GM18867 (cell line): ENCODE data around the gene CD4.

Source experiments
- ATAC-seq: cut with Tn5 transposase; IDR thresholded peaks from one replicate; pipeline ENCODE4 v1.9.1; 2021; ENCODE audit warnings: mild to moderate bottlenecking, moderate library complexity; ENCODE audit not compliant: unreplicated experiment

The CD4 gene

GRCh38 chr12:6777386-6777785 is 11.9 kb upstream of the CD4 start:
- ATAC-seq: no peak

- ATAC-seq: no peak
Observed at GRCh38 chr12:6778217-6778573, 11.1 kb upstream of the CD4 start.

GRCh38 chr12:6778574-6779550 is 10.5 kb upstream of the CD4 start:
- peak; percentile 80 for ATAC-seq

DNA sequence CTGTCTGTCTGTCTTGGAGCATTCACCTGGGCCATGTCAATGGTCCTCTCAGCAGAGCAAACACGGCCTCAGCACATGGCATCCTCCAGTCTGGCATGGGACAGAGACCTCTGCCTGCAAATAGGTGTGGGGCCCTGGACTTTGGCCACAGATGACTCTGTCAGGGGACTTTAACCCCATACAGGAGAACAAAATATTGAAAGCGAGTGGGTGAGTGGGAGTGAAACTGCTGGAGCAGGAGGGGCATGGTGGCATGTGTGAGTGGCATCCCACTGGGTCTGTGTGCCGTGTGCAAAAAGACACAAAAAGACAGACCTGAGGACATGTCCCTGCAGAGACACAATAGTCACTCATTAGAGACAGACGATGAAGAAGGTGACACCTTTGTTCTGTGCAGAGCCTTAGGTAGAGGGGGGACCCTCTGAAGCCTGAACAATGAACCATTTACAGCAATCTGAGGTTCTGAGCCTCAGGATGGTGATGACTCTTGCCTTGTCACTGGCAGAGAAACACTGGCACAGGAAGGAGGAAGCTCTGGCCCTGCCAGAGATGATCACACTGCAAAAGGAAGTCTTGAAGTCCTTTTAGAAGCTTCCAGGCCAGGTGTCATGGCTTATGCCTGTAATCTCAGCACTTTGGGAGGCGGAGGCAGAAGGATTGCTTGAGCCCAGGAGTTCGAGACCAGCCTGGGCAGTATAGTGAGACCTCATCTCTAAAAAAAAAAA is 9.5 kb upstream of the CD4 start:
- ATAC-seq: no peak

- no peak for ATAC-seq
Observed at GRCh38 chr12:6780573-6780972, 8.8 kb upstream of the CD4 start.

DNA sequence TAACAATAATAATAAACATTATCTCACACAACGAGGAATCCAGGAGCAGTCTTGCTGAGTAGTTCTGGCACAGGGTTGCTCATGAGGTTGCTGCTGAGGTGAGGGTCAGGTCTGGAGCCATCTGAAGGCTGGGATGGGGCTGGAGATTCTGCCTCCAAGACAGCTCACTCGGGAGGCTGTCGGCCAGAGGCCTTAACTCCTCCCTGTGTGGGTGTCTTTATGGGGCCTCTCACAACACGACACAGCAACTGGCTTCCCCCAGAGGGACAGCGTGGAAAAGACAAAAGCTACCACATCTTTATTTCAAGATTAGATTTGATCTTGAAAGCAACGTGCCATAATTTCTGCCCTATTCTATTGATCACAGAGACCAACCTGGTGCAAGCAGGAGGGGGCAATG is 7.2 kb upstream of the CD4 start:
- ATAC-seq: no peak

DNA sequence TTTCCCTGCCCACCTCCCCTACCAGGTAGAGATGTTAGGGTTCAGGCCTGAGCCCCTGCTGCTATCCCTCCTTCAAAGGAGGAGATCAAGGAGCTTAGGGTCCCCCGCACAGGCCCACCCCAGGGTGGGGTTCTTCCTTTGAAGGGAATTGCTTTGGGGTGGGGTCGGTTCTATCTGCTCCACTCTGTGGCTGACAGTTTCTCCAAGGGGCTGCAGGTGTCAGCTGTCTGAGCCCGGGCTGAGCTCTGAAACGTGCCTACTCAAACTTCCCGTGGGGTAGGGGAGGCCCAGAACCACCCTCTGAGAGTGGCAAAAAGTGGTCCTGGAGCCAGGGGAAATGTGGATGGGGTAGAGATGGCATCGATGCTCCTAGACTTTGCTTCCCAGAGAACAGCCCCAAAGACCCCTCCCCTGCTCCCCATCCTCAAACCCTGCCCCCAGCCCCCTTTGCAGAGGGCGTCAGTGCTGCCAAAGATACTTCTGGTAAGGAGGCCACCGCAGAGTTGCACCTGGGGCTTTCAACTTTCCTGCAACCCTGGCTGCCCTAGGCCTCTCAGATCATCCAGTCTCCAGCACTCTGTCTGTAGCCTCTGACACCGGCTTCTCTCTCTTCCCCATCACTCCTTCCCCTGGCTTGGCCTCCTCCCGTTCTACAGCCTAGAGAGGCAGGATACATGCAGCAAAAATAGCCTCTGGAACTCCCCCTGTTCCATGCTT is 6.3 kb upstream of the CD4 start:
- ATAC-seq: no peak

- ATAC-seq: no peak
Observed at GRCh38 chr12:6783828-6784227, 5.5 kb upstream of the CD4 start.

DNA sequence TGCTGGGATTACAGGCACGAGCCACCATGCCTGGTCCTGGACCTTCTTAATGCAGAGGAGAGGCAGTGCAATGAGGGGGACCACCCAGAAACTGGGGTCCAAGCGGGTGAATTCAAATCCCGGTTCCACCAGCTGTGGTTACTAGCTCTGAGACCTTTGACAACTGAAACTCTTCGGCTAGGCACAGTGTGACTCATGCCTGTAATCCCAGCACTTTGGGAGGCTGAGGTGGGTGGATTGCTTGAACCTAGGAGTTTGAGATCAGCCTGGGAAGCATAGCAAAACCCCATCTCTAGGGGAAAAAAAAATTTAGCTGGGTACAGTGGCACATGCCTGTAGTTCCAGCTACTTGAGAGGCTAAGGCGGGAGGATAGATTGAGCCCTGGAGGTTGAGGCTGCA is 5.0 kb upstream of the CD4 start:
- ATAC-seq: no peak

- ATAC-seq: no peak
Observed at GRCh38 chr12:6784761-6785160, 4.6 kb upstream of the CD4 start.

GRCh38 chr12:6786416-6787094 is 2.8 kb upstream of the CD4 start:
- no peak for ATAC-seq

GRCh38 chr12:6787309-6787708 is 2.0 kb upstream of the CD4 start:
- no peak for ATAC-seq

DNA sequence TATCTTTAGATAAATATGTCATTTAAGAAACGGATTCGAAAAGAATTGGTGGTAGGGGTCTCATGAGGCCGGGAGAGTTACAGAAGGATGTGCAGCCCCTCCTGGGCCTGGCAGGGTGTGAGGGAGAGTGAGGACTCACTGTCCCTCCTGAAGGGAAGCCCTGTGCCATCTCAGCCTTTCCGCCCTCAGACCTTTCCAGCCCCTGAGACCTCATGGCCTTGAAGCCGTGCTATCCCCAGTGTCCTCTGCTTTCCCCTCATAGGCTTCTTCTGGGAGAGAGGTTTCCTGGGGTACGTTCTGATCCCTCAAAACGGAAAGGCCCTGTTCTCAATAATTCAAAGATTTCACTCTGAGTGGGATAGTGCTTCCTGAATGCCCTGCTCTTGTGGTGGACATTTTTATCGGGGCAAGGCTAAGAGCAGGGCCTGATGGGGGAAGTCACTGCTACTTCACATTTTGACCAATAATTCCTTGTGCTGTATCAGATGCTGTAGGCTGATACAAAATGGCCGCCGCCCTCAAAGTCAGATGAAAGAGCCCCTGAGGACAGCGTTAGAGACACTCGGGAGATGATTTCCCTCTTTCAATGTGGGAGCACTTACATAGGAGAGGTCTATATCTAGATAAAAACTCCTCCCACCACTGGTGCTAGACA is 1.3 kb downstream of the CD4 start:
- no peak for ATAC-seq

DNA sequence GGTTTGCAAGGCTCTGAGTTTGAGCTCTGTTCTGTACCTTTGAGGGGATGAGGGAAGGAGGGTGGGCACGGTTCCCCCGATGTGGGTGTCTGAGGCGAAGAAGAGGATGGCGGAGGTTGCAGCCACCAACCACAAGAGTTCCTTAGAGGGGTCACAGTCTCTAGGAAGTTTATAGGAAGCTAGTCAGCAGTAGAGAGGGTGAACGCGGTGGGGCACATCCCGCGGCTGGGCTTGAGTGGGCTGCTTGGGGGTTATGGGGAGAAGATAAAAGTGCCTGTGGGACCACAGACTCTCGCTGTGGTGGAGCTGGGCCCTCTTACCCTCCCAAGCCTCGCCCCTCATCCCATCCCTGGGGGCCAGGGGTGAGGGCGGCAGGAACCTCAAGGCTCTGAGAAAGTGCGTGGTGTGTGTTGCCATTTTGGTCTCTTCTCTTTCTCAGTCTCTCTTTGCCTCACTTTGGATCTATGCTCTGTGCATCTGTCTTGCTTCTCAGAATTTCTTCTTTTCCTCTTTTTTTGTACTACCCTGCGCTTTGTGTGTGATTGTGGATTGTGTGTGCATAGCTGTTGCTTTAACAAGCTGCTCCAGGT is 2.7 kb downstream of the CD4 start:
- ATAC-seq: no peak

- ATAC-seq: no peak
Observed at GRCh38 chr12:6792522-6793201, 3.3 kb downstream of the CD4 start.

GRCh38 chr12:6795088-6795487 is 5.8 kb downstream of the CD4 start:
- ATAC-seq: no peak

DNA sequence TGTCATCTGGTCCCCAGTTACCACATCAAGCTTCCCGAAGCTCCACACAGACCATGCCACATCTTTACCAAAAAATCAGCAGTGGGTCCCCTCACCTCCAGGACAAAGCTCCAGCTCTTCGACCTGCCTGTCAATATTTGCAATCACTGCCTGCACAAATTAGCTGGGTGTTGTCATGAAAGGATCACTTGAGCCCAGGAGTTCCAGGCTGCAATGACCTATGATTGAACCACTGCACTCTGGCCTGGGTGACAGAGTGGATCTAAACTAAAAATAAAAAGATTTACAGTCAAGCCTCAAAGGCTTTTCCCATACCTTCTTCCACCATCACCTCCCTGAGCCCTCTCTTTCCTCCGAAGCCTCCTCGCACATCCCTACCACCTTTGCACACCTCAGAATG is 7.2 kb downstream of the CD4 start:
- no peak for ATAC-seq

DNA sequence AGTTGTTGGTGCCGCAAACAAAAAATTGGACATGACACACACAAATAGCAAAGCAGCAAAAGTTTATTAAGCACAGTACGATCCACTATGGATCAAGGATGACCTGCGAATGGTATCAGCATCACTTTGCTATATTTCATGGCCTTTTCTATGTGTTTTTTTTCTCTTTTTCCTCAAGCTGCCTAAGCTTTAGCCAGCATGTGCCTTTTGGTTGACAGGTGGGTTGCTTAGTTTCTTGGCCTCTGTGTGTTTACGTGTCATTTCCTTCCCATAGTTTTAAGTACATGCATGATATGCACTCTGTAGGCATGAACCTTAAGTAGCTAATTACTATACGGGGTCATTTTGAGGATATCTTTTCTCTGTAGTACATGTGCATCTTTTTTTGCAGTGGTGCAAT is 9.8 kb downstream of the CD4 start:
- no peak for ATAC-seq

DNA sequence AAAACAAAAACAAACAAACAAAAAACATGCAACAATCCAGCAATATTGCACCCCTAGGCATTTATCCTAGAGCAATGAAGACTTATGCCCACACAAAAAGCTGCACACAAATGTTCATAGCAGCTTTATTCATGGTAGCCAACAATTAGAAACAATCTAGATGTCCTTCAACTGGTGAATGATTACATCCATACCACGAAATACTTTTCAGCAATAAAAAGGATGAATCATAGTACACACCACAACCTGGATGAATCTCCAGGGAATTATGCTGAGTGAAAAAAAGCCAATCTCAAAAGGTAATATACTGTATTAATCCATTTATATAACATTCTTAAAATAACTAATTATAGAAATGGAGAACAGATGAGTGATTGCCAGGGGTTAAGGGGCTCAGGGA is 17.8 kb downstream of the CD4 start:
- ATAC-seq: no peak

GRCh38 chr12:6809056-6809455 is 19.7 kb downstream of the CD4 start:
- no peak for ATAC-seq
